ENCODE measurements around the gene CFDP1.

CFDP1 gene

DNA sequence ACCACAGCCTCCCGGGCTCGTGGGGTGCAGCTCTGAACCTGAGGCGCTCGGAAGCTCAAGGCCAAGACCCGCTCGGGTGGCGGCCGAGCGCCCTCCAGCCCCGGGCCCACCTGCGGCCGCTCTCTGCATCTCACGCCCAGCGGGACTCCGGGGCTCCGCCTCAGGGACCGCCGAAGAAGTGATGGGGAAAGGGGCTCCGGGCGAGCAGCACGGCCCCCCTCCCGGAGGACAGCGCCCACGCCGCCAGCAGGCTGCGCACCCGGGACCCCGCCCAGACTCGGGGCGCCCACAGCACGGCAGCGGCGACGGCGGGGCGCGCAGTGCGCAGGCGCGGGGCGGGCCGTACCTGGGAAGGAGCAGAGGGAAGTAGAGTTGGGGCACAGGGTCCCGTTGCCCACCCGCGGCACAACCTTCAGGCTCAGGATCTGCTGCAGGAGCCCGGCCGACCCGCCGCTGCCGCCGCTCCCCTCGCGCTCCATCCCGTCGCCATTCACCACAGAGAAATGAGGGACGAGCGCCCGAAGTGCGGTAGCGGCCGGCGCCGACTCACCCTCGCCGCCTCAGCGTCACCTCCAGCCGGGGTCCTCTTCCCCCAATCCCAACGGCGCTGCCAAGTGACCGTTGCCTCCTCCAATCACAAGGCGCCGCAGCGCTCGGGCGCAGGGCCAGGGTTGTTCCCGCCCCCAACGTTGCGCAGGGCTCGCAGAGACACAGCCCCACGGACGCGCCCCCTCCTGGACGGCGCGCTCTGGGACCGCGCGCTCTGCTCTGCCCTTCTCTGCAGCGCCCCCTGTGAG lies 31.0 kb upstream of the CFDP1 start, which contains the start of gene TMEM170A:
TSS of gene TMEM170A (minus strand) at position 568 of the 797 bp plus-strand sequence. CDS start at position 479, 89 bp downstream.
- peak; percentile 55; the same call in 1 of the 2 replicates for TF ChIP-seq TAF1 (IDR thresholded peaks at IDR 0.05; ENCODE audit: low read depth)
- TF ChIP-seq CREB1 (IDR thresholded peaks at IDR 0.05; ENCODE audit: low read depth), result no peak
- peak; percentile 22; the same call in 1 of the 2 replicates for TF ChIP-seq CEBPB (IDR thresholded peaks at IDR 0.05)
- TF ChIP-seq, protein P1, sequence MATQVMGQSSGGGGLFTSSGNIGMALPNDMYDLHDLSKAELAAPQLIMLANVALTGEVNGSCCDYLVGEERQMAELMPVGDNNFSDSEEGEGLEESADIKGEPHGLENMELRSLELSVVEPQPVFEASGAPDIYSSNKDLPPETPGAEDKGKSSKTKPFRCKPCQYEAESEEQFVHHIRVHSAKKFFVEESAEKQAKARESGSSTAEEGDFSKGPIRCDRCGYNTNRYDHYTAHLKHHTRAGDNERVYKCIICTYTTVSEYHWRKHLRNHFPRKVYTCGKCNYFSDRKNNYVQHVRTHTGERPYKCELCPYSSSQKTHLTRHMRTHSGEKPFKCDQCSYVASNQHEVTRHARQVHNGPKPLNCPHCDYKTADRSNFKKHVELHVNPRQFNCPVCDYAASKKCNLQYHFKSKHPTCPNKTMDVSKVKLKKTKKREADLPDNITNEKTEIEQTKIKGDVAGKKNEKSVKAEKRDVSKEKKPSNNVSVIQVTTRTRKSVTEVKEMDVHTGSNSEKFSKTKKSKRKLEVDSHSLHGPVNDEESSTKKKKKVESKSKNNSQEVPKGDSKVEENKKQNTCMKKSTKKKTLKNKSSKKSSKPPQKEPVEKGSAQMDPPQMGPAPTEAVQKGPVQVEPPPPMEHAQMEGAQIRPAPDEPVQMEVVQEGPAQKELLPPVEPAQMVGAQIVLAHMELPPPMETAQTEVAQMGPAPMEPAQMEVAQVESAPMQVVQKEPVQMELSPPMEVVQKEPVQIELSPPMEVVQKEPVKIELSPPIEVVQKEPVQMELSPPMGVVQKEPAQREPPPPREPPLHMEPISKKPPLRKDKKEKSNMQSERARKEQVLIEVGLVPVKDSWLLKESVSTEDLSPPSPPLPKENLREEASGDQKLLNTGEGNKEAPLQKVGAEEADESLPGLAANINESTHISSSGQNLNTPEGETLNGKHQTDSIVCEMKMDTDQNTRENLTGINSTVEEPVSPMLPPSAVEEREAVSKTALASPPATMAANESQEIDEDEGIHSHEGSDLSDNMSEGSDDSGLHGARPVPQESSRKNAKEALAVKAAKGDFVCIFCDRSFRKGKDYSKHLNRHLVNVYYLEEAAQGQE (IDR thresholded peaks at IDR 0.05; ENCODE audit: low read depth), result no peak
- TF ChIP-seq ZBTB7A (IDR thresholded peaks at IDR 0.05; ENCODE audit: low read depth), result peak; percentile 76; the same call in 1 of the 2 replicates
- TF ChIP-seq, protein P2, sequence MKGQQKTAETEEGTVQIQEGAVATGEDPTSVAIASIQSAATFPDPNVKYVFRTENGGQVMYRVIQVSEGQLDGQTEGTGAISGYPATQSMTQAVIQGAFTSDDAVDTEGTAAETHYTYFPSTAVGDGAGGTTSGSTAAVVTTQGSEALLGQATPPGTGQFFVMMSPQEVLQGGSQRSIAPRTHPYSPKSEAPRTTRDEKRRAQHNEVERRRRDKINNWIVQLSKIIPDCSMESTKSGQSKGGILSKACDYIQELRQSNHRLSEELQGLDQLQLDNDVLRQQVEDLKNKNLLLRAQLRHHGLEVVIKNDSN (IDR thresholded peaks at IDR 0.05), result peak; percentile 32; the same call in 1 of the 2 replicates
- no peak for TF ChIP-seq YY1 (IDR thresholded peaks at IDR 0.05; ENCODE audit: low read depth)
- TF ChIP-seq RAD21 (IDR thresholded peaks at IDR 0.05; ENCODE audit: low read depth), result peak; percentile 70
- TF ChIP-seq TCF12 (IDR thresholded peaks at IDR 0.05; ENCODE audit: low read depth), result peak; percentile 48; the same call in 1 of the 2 replicates
- no peak for TF ChIP-seq TEAD4 (IDR thresholded peaks at IDR 0.05)
- TF ChIP-seq, protein P3, sequence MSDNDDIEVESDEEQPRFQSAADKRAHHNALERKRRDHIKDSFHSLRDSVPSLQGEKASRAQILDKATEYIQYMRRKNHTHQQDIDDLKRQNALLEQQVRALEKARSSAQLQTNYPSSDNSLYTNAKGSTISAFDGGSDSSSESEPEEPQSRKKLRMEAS (IDR thresholded peaks at IDR 0.05), result peak; percentile 78
- no peak for TF ChIP-seq EGR1 (IDR thresholded peaks at IDR 0.05)
- TF ChIP-seq NFIC (IDR thresholded peaks at IDR 0.05), result peak; percentile 90
- TF ChIP-seq EP300 (IDR thresholded peaks at IDR 0.05; ENCODE audit: borderline replicate concordance), result no peak; the same call in 1 of the 2 replicates
- TF ChIP-seq FOXM1 (IDR thresholded peaks at IDR 0.05; ENCODE audit: borderline replicate concordance, low read depth), result no peak

DNA sequence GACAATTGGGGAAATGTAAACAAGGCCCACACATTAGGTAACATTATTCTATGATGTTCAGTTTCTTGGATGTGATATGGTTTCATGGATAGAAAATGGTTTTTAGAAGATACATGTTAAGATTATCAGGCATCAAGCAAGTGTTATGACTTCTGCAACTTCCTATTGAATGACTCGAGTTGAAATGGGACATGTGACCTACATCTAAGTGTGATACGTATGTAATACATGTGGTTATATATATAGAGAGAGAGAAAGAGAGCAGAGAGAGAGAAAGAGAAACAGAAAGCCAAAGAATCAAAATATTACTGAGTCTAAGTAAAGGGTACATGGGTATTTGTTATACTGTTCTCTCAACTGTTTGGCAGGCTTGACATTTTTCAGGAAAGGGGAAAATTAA lies 29.5 kb upstream of the CFDP1 start:
- TF ChIP-seq, protein P1 (IDR thresholded peaks at IDR 0.05; ENCODE audit: low read depth), result no peak

DNA sequence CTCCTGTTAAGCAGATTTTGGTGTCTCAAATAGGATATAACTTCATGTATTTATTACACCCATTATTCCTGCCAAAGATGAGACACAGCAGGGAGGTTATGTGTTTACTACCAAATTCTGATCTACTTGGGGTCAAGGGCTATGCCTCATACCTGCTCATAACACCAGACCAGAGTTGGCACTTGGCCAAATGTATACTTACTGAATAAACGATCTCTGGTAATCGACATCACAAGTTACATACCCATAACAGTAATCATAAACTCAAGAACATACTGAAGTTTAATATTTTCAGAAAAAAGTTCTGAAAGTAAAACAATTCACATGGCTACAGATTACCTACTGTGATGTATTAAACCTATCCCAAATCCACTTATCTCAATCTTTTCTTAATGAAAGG lies 28.3 kb upstream of the CFDP1 start:
- TF ChIP-seq, protein P3 (IDR thresholded peaks at IDR 0.05), result no peak
- TF ChIP-seq NFIC (IDR thresholded peaks at IDR 0.05), result peak; percentile 79

DNA sequence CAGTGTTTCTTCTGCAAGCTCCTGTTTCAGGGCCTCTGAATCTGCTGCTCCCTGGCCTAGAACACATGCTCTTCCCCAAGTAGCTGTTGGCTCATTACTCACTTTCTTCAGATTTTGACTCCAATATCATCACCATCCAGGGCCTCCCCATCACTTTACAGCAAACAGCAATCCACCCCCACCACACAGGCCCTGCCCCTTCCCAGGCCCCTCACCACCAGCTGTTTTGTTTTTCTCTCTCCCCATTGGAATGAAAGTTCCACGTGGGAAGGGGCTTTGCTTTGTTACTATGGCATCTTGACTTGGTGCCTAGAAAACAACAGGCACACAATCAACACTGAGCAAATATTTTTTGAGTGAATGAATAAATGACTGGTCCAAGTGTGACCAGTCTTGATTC lies 27.1 kb upstream of the CFDP1 start:
- TF ChIP-seq, protein P1 (IDR thresholded peaks at IDR 0.05; ENCODE audit: low read depth), result no peak
- no peak for TF ChIP-seq YY1 (IDR thresholded peaks at IDR 0.05; ENCODE audit: low read depth)

DNA sequence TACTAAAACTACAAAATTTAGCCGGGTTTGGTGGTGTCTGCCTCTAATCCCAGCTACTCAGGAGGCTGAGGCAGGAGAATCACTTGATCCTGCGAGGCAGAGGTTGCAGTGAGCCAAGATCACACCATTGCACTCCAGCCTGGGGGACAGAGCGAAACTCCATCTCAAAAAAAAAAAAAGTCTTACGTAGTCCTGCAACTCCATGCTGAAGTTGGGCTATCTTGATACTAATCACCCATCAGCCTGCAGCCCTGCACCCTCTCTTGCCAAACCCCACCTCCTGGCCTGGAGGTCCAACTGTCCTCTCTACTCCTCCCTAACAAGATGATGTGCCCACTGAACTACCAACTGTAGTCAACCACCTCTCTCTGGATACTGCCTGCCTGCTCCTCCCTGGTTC lies 26.4 kb upstream of the CFDP1 start:
- TF ChIP-seq EGR1 (IDR thresholded peaks at IDR 0.05) (no peak), TEAD4 (IDR thresholded peaks at IDR 0.05) (no peak), CEBPB (IDR thresholded peaks at IDR 0.05) (no peak), YY1 (IDR thresholded peaks at IDR 0.05; ENCODE audit: low read depth) (no peak), EP300 (IDR thresholded peaks at IDR 0.05; ENCODE audit: borderline replicate concordance) (no peak), ZBTB7A (IDR thresholded peaks at IDR 0.05; ENCODE audit: low read depth) (no peak), RAD21 (IDR thresholded peaks at IDR 0.05; ENCODE audit: low read depth) (no peak), TCF12 (IDR thresholded peaks at IDR 0.05; ENCODE audit: low read depth) (no peak), TAF1 (IDR thresholded peaks at IDR 0.05; ENCODE audit: low read depth) (no peak), NFIC (IDR thresholded peaks at IDR 0.05) (no peak), CREB1 (IDR thresholded peaks at IDR 0.05; ENCODE audit: low read depth) (no peak), FOXM1 (IDR thresholded peaks at IDR 0.05; ENCODE audit: borderline replicate concordance, low read depth) (no peak)
- TF ChIP-seq, protein P1 (IDR thresholded peaks at IDR 0.05; ENCODE audit: low read depth), result no peak
- TF ChIP-seq, protein P3 (IDR thresholded peaks at IDR 0.05), result no peak
- TF ChIP-seq, protein P2 (IDR thresholded peaks at IDR 0.05), result no peak
